ENCODE results near the gene KRTAP19-8. TPM values are rescaled to one million over a fixed set of nuclear protein-coding genes. Genes with fewer than 3 reads are reported as not detected.

KRTAP19-8 gene, protein sequence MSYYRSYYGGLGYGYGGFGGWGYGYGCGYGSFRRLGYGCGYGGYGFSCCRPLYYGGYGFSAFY
- not detected for total RNA-seq
- long read RNA-seq = 0 reads

DNA sequence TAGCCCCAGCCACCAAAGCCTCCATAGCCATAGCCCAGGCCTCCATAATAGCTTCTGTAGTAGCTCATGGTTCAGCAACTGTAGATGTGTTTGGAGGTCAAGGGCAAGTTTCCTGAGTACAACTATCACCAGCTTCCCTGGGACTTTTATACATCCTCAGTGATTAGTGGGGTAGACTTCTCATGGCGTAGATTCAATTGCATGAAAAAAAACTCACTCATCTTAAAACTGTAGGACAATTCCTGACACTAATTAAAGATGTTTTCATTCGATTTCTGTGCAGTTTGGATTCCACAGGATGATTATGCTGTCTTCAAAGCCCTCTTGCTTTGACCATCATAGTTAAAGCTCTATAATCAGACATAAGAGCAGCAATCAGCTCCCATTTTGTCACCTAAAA is at the start of gene KRTAP19-8:
TSS of gene KRTAP19-8 (minus strand) at position 101 of the 400 bp plus-strand sequence. CDS start at position 68, 33 bp downstream.
- ATAC-seq = no peak
- intact Hi-C loops (cut with DNase I) = no loop called here
- no peak for DNase-seq

DNA sequence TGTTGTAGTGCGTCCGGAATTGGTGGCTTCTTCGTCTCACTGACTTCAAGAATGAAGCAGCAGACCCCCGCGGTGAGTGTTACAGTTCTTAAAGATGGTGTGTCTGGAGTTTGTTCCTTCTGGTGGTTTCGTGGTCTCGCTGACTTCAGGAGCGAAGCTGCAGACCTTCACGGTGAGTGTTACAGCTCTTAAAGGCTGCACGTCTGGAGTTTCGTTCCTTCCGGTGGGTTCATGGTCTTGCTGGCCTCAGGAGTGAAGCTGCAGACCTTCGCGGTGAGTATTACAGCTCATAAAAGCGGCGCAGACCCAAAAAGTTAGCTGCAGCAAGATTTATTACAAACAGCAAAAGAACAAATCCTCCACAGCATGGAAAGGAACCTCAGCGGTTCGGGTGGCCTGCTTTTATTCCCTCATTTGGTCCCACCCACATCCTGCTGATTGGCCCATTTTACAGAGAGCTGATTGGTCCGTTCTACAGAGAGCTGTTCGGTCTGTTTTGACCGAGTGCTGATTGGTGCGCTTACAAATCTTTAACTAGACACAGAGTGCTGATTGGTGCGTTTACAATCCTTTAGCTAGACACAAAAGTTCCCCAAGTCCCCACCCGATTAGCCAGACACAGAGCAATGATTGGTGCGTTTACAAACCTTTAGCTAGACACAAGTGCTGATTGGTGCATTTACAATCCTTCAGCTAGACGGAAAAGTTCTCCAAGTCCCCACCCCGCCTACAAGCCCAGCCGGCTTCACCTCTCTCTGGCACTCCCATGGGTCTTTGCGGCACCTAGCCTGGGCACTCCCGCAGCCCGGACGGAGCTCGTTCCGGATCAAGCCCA is 49.6 kb upstream of the KRTAP19-8 start:
- intact Hi-C loops (cut with DNase I) = loop anchor here in 1 of 2 donors (5.0 kb wide), 3 partner anchors 256 to 746 kb away; partner anchors contain the start of gene KRTAP15-1
- ATAC-seq (no peak), DNase-seq (no peak)

DNA sequence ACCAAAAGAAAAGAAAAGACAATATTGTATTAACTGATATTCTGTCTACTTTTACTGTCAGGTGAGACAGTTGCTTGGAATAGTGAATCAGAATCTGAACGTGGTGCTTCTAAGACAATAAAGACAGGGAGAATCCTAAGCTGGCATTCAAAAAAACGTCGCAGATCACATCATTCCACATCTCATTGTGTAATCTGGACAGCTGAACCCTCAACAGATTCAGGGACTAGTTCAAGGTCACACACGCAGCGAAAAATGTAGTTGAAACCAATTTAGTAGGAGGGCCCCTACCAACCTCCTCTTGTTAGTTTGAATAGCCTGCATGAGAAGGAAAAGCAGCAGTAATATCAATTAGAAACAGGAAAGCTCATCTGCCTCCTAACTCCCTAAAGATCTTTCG is 46.4 kb upstream of the KRTAP19-8 start:
- intact Hi-C loops (cut with DNase I) = loop anchor here (5.0 kb wide), 3 partner anchors 252 to 742 kb away; partner anchors contain the start of gene KRTAP15-1 (in 1 of the 2)
- ATAC-seq (no peak), DNase-seq (no peak)

- intact Hi-C loops (cut with DNase I) = no loop called here
- DNase-seq = no peak
Measured at GRCh38 chr21:31078796-31079195, 40.5 kb upstream of the KRTAP19-8 start.

GRCh38 chr21:31078216-31078615 is 39.9 kb upstream of the KRTAP19-8 start:
- ATAC-seq (no peak), DNase-seq (no peak)
- intact Hi-C loops (cut with DNase I) = no loop called here

More at GRCh38 chr21:31078796-31079195, 40.5 kb upstream of the KRTAP19-8 start:
- ATAC-seq = no peak

DNA sequence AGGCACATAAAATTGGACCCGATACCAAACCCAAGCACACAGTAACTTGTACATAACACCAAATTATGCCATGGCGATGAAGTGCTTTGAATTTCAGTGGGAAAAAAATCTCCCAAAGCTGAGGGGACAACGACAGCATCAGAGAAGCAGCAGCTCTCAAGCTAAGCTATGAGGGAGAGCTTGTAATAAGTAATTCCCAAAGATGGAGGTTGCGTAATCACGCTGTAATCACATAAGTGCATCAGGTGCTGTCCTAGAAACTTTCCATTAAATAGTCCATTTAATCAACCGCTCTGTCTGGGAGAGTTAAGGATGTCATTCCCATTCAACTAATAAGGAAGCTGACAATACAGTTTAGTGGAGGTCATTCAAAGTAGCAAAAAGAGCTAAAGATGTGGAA is 37.6 kb upstream of the KRTAP19-8 start:
- ATAC-seq = no peak
- intact Hi-C loops (cut with DNase I) = no loop called here
- no peak for DNase-seq

DNA sequence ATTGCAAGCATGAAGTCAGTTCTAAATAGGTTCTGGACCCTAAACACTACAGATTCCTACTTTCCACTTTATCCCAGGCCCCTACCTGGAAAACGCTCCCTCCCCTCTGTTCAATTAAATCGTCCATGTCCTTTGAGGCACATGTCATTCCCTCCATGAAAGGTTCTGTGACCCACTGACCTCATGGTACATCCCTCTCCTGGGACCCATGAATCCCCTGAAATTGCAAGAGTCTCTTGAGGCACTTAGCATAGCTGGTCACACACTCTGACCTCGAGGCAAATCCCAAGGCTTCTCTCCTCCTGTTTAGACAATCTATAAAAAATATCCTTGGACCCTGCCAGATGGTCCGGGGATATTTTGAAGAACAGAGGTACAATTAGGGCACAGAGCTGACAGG is 34.3 kb upstream of the KRTAP19-8 start:
- ATAC-seq (no peak), DNase-seq (no peak)
- intact Hi-C loops (cut with DNase I) = no loop called here

GRCh38 chr21:31064803-31065202 is 26.5 kb upstream of the KRTAP19-8 start:
- ATAC-seq = no peak
- no peak for DNase-seq
- intact Hi-C loops (cut with DNase I) = no loop called here

DNA sequence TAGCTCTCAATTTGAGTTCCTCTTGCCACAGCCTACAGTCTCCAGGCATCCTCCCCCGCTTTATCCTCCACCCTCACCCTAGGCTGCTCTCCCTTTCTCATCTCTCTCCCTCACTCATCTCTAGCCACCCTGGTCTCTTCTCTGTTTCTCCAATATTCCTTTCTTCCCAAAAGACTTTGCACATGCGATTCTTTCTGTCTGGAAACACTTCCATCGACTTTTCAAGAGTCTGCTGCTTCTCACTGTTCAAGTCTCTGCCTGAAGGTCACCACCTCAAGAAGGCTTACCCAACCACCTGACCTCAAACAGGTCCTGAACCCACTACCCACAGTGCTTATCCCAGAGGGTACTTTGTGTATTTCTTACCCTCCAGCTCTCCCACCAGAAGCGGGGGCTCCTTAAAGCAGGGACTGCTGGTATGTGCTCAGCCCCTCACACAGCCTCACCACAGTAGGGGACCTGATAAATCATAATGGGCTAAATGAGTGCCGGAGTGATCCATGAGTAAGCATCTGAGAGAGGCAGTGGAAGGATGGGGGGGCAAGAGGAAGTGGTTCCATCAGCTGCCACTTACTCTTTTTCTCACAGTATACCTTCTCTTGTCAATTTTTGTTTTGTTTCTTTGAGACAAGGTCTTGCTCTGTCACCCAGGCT is 14.3 kb upstream of the KRTAP19-8 start:
- ATAC-seq (no peak), DNase-seq (no peak)
- intact Hi-C loops (cut with DNase I) = no loop called here

DNA sequence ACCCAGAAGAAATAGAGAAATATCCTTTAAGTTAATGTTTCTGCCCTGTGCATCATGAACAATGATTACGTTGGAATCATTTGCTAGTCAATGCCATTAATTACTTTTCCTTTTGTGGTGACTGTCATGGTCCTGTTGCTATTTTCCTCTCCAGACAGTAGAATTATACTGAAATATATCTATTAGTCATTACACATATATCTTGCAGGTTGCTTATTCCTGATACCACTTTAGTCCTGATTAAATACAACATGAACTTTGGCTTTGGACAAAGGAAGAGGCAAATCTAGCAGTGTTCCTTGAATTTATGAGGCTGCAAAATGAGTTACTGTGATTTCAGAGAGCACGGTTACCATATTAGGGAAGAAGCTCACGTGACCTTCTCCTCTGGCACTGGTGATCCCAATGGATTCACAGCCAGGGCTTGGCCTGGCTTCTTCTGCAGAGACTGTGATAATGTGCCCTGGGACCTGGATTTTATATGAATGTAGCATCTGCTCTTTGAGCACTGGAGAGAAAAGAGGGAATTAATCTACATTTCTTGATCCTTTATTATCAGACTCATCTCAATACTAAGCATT is 12.4 kb upstream of the KRTAP19-8 start:
- intact Hi-C loops (cut with DNase I) = no loop called here
- no peak for DNase-seq
- ATAC-seq = no peak

DNA sequence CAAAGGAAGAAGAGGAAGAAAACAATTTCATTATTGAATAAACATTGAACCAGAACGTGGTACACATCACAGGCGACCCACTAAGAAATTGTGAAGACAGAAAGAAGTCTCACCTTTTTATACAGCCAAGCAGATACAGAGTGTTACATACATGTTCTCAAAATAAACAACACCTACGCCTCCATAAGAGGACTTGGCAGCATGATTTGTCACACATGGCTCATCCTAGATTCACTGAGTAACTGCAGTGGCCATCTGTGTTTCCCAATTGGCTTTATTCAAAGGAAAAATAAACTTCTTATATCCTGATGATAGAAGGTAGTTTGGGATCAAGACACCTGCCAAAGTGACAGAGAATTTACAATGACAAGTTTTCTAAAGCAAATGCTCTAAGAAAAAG is 7.6 kb upstream of the KRTAP19-8 start:
- no peak for DNase-seq
- ATAC-seq = no peak
- intact Hi-C loops (cut with DNase I) = no loop called here

DNA sequence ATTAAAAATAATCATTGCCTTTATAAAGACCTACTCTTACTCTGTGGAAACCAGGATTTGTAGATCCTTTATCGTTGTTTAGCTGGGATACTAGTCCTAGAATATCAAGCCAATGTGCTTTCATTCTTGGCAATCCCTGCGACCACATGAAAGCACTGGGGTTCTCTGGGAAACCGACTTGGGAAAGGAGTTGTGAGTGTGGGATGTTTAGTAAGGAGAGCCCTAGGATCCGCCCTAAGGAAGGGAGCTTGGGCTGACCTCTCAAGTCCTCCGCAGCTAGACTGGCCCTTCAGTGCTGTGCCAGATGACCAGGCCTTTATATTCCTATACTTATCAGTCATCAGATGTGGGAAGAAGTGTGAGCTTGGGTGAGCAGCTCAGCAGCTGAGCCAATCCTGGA is 5.2 kb upstream of the KRTAP19-8 start:
- intact Hi-C loops (cut with DNase I) = no loop called here
- DNase-seq = no peak
- ATAC-seq = no peak

DNA sequence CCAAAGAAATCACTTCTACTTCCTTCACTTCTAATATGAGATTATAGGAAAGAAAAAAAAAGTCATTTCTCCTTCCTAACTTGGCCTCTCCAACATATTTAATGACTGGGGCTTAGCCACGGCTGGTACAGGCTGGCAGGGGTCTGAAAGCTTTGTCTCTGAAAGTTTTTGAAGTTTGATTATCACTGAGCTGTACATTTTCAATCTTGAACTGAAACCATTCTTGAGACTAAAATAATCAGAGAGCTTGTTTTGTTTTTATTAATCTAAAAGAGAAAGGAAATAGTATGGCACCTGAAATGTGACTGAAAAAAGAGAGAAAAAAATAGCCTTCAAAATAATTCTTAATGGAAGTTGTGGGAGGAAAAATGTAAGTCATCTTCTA is 3.8 kb upstream of the KRTAP19-8 start:
- DNase-seq (no peak), ATAC-seq (no peak)
- intact Hi-C loops (cut with DNase I) = no loop called here

- DNase-seq (no peak), ATAC-seq (no peak)
- intact Hi-C loops (cut with DNase I) = no loop called here
Measured at GRCh38 chr21:31041295-31042079, 3.2 kb upstream of the KRTAP19-8 start.

GRCh38 chr21:31034378-31034777 is 3.9 kb downstream of the KRTAP19-8 start:
- DNase-seq = no peak
- intact Hi-C loops (cut with DNase I) = no loop called here
- no peak for ATAC-seq

- intact Hi-C loops (cut with DNase I) = no loop called here
- ATAC-seq (no peak), DNase-seq (no peak)
Measured at GRCh38 chr21:31030367-31031106, 7.7 kb downstream of the KRTAP19-8 start.

GRCh38 chr21:31023680-31024079 is 14.6 kb downstream of the KRTAP19-8 start:
- intact Hi-C loops (cut with DNase I) = no loop called here
- ATAC-seq (no peak), DNase-seq (no peak)

DNA sequence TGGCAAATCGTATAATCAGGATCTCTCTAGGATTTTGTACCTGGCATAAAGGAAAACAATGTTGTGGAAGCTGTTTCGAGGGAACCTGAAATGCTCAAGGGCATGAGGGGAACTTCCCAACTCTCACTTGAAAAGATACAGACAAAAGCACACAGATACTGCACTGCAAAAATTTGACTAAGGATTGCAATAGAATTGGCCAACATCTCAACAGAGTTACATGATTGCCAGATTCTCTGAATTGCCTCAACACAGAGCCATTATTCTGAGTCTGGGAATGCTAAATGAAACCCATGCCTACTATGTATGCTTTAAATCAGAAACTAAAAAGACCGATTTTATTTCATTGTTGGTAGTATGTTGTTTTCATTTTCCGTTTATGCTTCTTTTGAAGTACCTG is 16.0 kb downstream of the KRTAP19-8 start:
- intact Hi-C loops (cut with DNase I) = no loop called here
- no peak for DNase-seq
- no peak for ATAC-seq

GRCh38 chr21:31018232-31018631 is 20.0 kb downstream of the KRTAP19-8 start:
- no peak for ATAC-seq
- intact Hi-C loops (cut with DNase I) = no loop called here
- no peak for DNase-seq

Data from left cardiac atrium (tissue), 4 donors.